ENCODE measurements around the gene PTOV1.
A peak's percentile ranks its signal among the peaks of the same experiment; 100 is the strongest.

Gene PTOV1

DNA sequence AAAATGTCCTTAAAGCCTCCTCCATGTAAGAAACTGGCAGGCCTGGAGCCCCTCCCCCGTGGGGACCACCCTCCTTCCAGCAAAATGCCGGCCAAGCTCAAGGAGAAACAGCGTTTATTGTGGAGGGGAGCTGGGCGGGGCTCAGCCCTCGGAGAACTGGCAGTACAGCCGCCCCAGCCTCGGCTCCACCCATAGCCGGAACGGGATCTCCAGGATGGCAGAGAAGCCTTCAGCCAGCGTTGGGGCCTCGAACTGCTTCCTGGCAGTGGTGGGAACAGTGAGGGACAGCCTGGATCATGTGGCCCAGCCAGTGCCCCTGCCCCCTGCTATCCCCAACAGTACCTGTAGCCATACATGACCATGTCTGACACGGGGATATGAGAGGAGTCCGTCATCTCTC is 10.1 kb downstream of the PTOV1 start:
- Histone ChIP-seq H2BK15ac (replicated peaks; ENCODE audit: low read depth) (no peak overlapping the region), H3K4me1 (ENCODE audit: control insufficient read depth, low read depth, low read length) (no peaks in the 10 kb centered on the region), H4K8ac (ENCODE audit: low read depth, low read length) (no peak overlapping the region), H3K56ac (ENCODE audit: low read length) (no peak overlapping the region), H3K4ac (ENCODE audit: low read depth, low read length) (no peak overlapping the region), H3K4me2 (ENCODE audit: low read length) (no peak overlapping the region), H2BK120ac (ENCODE audit: low read depth, low read length) (no peak overlapping the region), H4K5ac (ENCODE audit: low read length) (no peak overlapping the region), H3K27ac (ENCODE audit: low read depth, low read length) (no peak overlapping the region), H3K4me3 (ENCODE audit: low read length) (no peak overlapping the region), H3K9ac (ENCODE audit: low read length) (no peak overlapping the region), H2BK5ac (ENCODE audit: low read length) (no peak overlapping the region), H3K18ac (ENCODE audit: low read length) (no peak overlapping the region), H3K79me2 (ENCODE audit: control insufficient read depth, insufficient read depth, low read length) (peaks cover 14% of the 10 kb centered on the region), H3K79me1 (ENCODE audit: low read length) (peaks cover 7% of the 10 kb centered on the region), H3K36me3 (ENCODE audit: control insufficient read depth, insufficient read depth, low read length) (peaks cover 23% of the 10 kb centered on the region), H3K27me3 (ENCODE audit: insufficient read depth, low read length, poor library complexity) (no peaks in the 10 kb centered on the region), H3K23ac (ENCODE audit: low read length) (no peak overlapping the region), H2AK5ac (ENCODE audit: low read length) (no peak overlapping the region)
- no peak for DNase-seq
- WGBS (ENCODE audit: extremely low coverage, insufficient coverage, low lambda C conversion rate) = no CpG with 5 or more reads among the region's 13 CpGs

- no peak overlapping the region for H3K9ac ChIP-seq (ENCODE audit: low read length)
- H3K4me3 ChIP-seq (ENCODE audit: low read length) = no peak overlapping the region
- H3K18ac ChIP-seq (ENCODE audit: low read length) = no peak overlapping the region
- H3K27me3 ChIP-seq (ENCODE audit: insufficient read depth, low read length, poor library complexity) = no peaks in the 10 kb centered on the region
- no peak overlapping the region for H4K5ac ChIP-seq (ENCODE audit: low read length)
- no peak overlapping the region for H3K4me2 ChIP-seq (ENCODE audit: low read length)
- H3K4ac ChIP-seq (ENCODE audit: low read depth, low read length) = no peak overlapping the region
- no peak overlapping the region for H3K23ac ChIP-seq (ENCODE audit: low read length)
- peaks cover 9% of the 10 kb centered on the region for H3K79me1 ChIP-seq (ENCODE audit: low read length)
- H3K79me2 ChIP-seq (ENCODE audit: control insufficient read depth, insufficient read depth, low read length) = peaks cover 20% of the 10 kb centered on the region
- H2BK5ac ChIP-seq (ENCODE audit: low read length) = no peak overlapping the region
- DNase-seq = no peak
- no peak overlapping the region for H2AK5ac ChIP-seq (ENCODE audit: low read length)
- no peak overlapping the region for H3K56ac ChIP-seq (ENCODE audit: low read length)
- no peak overlapping the region for H3K27ac ChIP-seq (ENCODE audit: low read depth, low read length)
- H3K4me1 ChIP-seq (ENCODE audit: control insufficient read depth, low read depth, low read length) = peaks cover 2% of the 10 kb centered on the region
- H2BK120ac ChIP-seq (ENCODE audit: low read depth, low read length) = no peak overlapping the region
- WGBS (ENCODE audit: extremely low coverage, insufficient coverage, low lambda C conversion rate) = no CpG with 5 or more reads among the region's 60 CpGs
- H4K8ac ChIP-seq (ENCODE audit: low read depth, low read length) = no peak overlapping the region
- peaks cover 23% of the 10 kb centered on the region for H3K36me3 ChIP-seq (ENCODE audit: control insufficient read depth, insufficient read depth, low read length)
- H2BK15ac ChIP-seq (replicated peaks; ENCODE audit: low read depth) = no peak overlapping the region
These were observed 10.8 kb downstream of the PTOV1 start for GRCh38 chr19:49861541-49862378.

- H4K5ac ChIP-seq (ENCODE audit: low read length) = no peak overlapping the region
- no peak overlapping the region for H3K23ac ChIP-seq (ENCODE audit: low read length)
- no peak overlapping the region for H3K18ac ChIP-seq (ENCODE audit: low read length)
- peaks cover 9% of the 10 kb centered on the region for H3K79me1 ChIP-seq (ENCODE audit: low read length)
- peak; percentile 90 for DNase-seq
- H3K4me1 ChIP-seq (ENCODE audit: control insufficient read depth, low read depth, low read length) = peaks cover 2% of the 10 kb centered on the region
- no peak overlapping the region for H3K4me3 ChIP-seq (ENCODE audit: low read length)
- H3K4me2 ChIP-seq (ENCODE audit: low read length) = no peak overlapping the region
- H3K9ac ChIP-seq (ENCODE audit: low read length) = no peak overlapping the region
- peaks cover 23% of the 10 kb centered on the region for H3K36me3 ChIP-seq (ENCODE audit: control insufficient read depth, insufficient read depth, low read length)
- H2AK5ac ChIP-seq (ENCODE audit: low read length) = no peak overlapping the region
- H3K27me3 ChIP-seq (ENCODE audit: insufficient read depth, low read length, poor library complexity) = no peaks in the 10 kb centered on the region
- H4K8ac ChIP-seq (ENCODE audit: low read depth, low read length) = no peak overlapping the region
- no peak overlapping the region for H2BK120ac ChIP-seq (ENCODE audit: low read depth, low read length)
- no peak overlapping the region for H2BK15ac ChIP-seq (replicated peaks; ENCODE audit: low read depth)
- peaks cover 20% of the 10 kb centered on the region for H3K79me2 ChIP-seq (ENCODE audit: control insufficient read depth, insufficient read depth, low read length)
- no peak overlapping the region for H3K4ac ChIP-seq (ENCODE audit: low read depth, low read length)
- no peak overlapping the region for H3K27ac ChIP-seq (ENCODE audit: low read depth, low read length)
- no CpG with 5 or more reads among the region's 49 CpGs for WGBS (ENCODE audit: extremely low coverage, insufficient coverage, low lambda C conversion rate)
- no peak overlapping the region for H3K56ac ChIP-seq (ENCODE audit: low read length)
- no peak overlapping the region for H2BK5ac ChIP-seq (ENCODE audit: low read length)
These were observed 11.7 kb downstream of the PTOV1 start for GRCh38 chr19:49862391-49863253.

GRCh38 chr19:49863254-49863934 is 12.4 kb downstream of the PTOV1 start:
- Histone ChIP-seq H3K4me1 (ENCODE audit: control insufficient read depth, low read depth, low read length) (peaks cover 2% of the 10 kb centered on the region), H2BK120ac (ENCODE audit: low read depth, low read length) (no peak overlapping the region), H4K8ac (ENCODE audit: low read depth, low read length) (no peak overlapping the region), H3K23ac (ENCODE audit: low read length) (no peak overlapping the region), H4K5ac (ENCODE audit: low read length) (no peak overlapping the region), H3K79me1 (ENCODE audit: low read length) (peaks cover 9% of the 10 kb centered on the region), H3K9ac (ENCODE audit: low read length) (no peak overlapping the region), H3K27ac (ENCODE audit: low read depth, low read length) (no peak overlapping the region), H3K56ac (ENCODE audit: low read length) (no peak overlapping the region), H3K79me2 (ENCODE audit: control insufficient read depth, insufficient read depth, low read length) (peaks cover 20% of the 10 kb centered on the region), H3K18ac (ENCODE audit: low read length) (no peak overlapping the region), H3K36me3 (ENCODE audit: control insufficient read depth, insufficient read depth, low read length) (peaks cover 20% of the 10 kb centered on the region), H2AK5ac (ENCODE audit: low read length) (no peak overlapping the region), H2BK15ac (replicated peaks; ENCODE audit: low read depth) (no peak overlapping the region), H3K4me3 (ENCODE audit: low read length) (no peak overlapping the region), H2BK5ac (ENCODE audit: low read length) (no peak overlapping the region), H3K27me3 (ENCODE audit: insufficient read depth, low read length, poor library complexity) (no peaks in the 10 kb centered on the region), H3K4ac (ENCODE audit: low read depth, low read length) (no peak overlapping the region), H3K4me2 (ENCODE audit: low read length) (no peak overlapping the region)
- WGBS (ENCODE audit: extremely low coverage, insufficient coverage, low lambda C conversion rate) = no CpG with 5 or more reads among the region's 24 CpGs
- DNase-seq = no peak

GRCh38 chr19:49863935-49864320 is 13.0 kb downstream of the PTOV1 start:
- Histone ChIP-seq H3K56ac (ENCODE audit: low read length) (no peak overlapping the region), H2AK5ac (ENCODE audit: low read length) (no peak overlapping the region), H3K79me1 (ENCODE audit: low read length) (peaks cover 9% of the 10 kb centered on the region), H2BK15ac (replicated peaks; ENCODE audit: low read depth) (no peak overlapping the region), H3K4me3 (ENCODE audit: low read length) (no peak overlapping the region), H3K23ac (ENCODE audit: low read length) (no peak overlapping the region), H4K5ac (ENCODE audit: low read length) (no peak overlapping the region), H3K4me1 (ENCODE audit: control insufficient read depth, low read depth, low read length) (peaks cover 2% of the 10 kb centered on the region), H3K4ac (ENCODE audit: low read depth, low read length) (no peak overlapping the region), H3K27ac (ENCODE audit: low read depth, low read length) (no peak overlapping the region), H2BK5ac (ENCODE audit: low read length) (no peak overlapping the region), H3K4me2 (ENCODE audit: low read length) (no peak overlapping the region), H3K18ac (ENCODE audit: low read length) (no peak overlapping the region), H2BK120ac (ENCODE audit: low read depth, low read length) (no peak overlapping the region), H3K9ac (ENCODE audit: low read length) (no peak overlapping the region), H3K79me2 (ENCODE audit: control insufficient read depth, insufficient read depth, low read length) (peaks cover 20% of the 10 kb centered on the region), H3K36me3 (ENCODE audit: control insufficient read depth, insufficient read depth, low read length) (peaks cover 18% of the 10 kb centered on the region), H4K8ac (ENCODE audit: low read depth, low read length) (no peak overlapping the region), H3K27me3 (ENCODE audit: insufficient read depth, low read length, poor library complexity) (no peaks in the 10 kb centered on the region)
- no CpG with 5 or more reads among the region's 17 CpGs for WGBS (ENCODE audit: extremely low coverage, insufficient coverage, low lambda C conversion rate)
- no peak for DNase-seq
